Omental fat pad (tissue), 4 donors: ENCODE measurements around the gene SAMD9L. TPM values are rescaled to one million over a fixed set of nuclear protein-coding genes. Genes with fewer than 3 reads are reported as not detected.

Experiments
- ATAC-seq: fragments of 150-250 bp; one replicate; pipeline ENCODE4 v1.9.1; 2016; ENCODE audit warnings: mild to moderate bottlenecking, moderate library complexity; ENCODE audit not compliant: low FRiP score
- DNase-seq: peaks from one replicate; pipeline ENCODE4 v3.0.0-alpha.2; 2019; ENCODE audit warnings: low spot score
- total RNA-seq, 4 donors: library from RNA; depleted of rRNA; stranded (reverse); fragments of >200 nt; gene quantifications; one replicate each; pipeline ENCODE4 v1.1.0, GENCODE V29; 2016
- TF ChIP-seq, protein P1 (sequence below), 3 donors: fragments of 450-650 bp; IDR thresholded peaks; one replicate each; pipeline ENCODE4 v1.5.1; 2016 to 2017; ENCODE audit warnings: antibody characterized with exemption in 3 of 3, mild to moderate bottlenecking in 3 of 3, moderate library complexity in 2 of 3

Gene SAMD9L
- total RNA-seq, 4 donors from 2014 or later: 10.2 to 53.3 (median 14.5) TPM

DNA sequence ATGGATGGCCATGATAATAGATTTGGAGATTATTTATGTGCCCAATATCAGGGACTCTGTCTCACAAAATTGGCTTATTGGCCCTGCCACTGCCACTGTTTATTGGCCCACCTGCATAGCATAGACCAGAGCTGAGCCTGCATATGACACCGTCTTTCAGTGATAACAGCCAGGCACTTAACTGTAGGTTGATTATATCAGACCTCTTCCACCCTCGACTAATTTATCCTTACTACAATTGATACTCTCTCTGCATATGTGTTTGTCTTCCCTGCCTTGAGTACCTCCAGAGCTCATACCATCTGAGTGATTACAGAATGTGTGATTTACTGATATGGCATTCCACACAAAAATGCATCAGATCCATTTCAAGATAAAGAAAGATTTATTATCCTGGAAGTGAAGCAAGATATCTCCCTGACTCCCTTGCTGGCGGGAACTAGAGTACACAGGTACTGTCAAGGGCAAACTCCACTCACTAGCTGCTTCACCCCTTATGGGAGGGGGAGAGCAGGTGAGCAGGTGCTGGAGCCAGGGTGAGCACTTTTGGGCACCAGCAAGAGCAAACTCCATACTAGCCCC lies 13.1 kb upstream of the SAMD9L start:
- DNase-seq (no peak), ATAC-seq (no peak)

DNA sequence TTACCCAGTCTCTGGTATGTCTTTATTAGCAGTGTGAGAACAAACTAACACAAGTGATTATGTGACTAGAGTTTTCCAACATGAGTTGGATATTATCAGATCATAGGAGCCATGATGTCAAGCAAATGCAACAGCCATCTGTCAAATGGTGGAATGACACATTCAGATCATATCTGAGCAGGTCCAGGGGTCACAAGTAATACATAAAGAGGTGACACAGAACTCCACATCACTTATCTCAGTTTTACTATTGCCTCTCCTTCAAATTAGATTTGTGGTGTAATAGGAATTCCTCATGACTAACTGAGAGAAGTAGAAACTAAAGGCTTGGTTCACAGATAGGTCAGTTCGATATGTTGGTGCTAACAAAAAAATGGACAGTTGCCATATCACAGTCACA lies 12.2 kb upstream of the SAMD9L start:
- TF ChIP-seq, protein P1, sequence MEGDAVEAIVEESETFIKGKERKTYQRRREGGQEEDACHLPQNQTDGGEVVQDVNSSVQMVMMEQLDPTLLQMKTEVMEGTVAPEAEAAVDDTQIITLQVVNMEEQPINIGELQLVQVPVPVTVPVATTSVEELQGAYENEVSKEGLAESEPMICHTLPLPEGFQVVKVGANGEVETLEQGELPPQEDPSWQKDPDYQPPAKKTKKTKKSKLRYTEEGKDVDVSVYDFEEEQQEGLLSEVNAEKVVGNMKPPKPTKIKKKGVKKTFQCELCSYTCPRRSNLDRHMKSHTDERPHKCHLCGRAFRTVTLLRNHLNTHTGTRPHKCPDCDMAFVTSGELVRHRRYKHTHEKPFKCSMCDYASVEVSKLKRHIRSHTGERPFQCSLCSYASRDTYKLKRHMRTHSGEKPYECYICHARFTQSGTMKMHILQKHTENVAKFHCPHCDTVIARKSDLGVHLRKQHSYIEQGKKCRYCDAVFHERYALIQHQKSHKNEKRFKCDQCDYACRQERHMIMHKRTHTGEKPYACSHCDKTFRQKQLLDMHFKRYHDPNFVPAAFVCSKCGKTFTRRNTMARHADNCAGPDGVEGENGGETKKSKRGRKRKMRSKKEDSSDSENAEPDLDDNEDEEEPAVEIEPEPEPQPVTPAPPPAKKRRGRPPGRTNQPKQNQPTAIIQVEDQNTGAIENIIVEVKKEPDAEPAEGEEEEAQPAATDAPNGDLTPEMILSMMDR (IDR thresholded peaks at IDR 0.05): no peak
- ATAC-seq: no peak
- no peak for DNase-seq

More for the DNA sequence above, 13.1 kb upstream of the SAMD9L start:
- TF ChIP-seq, protein P1 (IDR thresholded peaks at IDR 0.05): no peak

DNA sequence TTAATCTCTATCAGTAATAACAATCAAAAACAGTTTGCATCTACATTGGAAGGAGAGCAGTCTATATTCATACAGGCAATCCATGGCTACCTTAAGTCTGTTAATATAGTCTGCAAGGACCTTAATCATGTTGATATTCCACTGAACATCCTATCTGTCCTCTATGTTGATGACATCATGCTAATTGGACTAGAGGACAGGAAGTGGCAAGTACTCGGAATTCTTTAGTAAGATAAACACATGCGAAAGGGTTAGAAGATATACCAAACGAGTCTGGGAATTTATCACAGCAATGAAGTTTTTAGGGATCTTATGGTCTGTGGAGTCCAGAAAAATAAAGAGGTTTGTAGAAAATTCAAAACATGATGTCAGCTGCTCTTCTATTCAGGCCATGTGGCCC lies 11.3 kb upstream of the SAMD9L start:
- TF ChIP-seq, protein P1 (IDR thresholded peaks at IDR 0.05): no peak
- ATAC-seq (no peak), DNase-seq (no peak)

DNA sequence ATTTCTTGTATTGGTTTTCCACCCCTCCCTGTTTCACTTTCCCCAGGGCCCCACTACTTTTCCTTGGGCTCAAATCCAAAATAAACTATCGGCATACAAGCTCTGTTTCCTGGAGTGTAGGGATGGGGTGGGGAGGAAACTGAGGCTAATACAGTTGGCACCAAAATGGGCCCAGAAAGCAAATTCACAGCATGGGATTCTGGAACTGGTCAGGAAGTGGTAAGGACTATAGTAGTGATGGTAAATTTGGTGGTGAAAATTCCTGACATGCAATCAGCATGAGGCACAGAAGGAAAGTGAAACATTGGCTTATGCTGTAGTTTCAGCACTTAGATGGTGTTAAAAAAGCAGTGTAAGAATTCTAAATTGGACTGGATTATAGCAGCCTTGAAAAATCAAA lies 8.7 kb upstream of the SAMD9L start:
- TF ChIP-seq, protein P1 (IDR thresholded peaks at IDR 0.05): no peak
- DNase-seq (no peak), ATAC-seq (no peak)

DNA sequence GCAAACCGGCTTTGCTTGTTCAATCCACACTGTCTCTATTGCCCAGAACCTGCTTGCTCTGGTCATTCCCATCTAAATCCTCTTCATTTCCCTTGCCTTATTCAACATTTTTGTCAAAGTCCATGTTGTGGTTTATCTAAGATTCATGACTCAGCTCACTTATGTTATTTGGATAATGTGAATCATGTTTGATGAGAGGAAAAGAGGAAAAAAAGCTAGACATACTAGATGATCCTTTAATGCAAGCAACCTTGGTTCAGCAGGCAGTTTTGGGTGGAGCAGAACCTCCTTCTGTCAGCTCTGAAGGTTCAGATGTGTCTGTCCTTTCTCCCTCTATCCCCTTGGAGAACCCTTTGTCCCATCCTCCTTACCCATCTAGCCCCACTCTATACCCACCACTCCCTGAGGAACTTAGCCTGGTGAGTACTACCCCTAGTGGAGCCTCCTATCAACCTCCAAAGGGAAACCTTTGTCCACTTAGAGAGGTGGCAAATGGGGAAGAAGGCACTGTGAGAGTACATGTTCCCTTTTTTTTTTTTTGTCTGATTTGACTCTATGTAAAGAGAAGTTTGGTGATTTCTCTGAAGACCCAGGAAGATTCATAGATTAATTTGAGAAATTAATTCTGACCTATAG lies 2.1 kb upstream of the SAMD9L start:
- ATAC-seq (no peak), DNase-seq (no peak)
- TF ChIP-seq, protein P1 (IDR thresholded peaks at IDR 0.05): no peak

DNA sequence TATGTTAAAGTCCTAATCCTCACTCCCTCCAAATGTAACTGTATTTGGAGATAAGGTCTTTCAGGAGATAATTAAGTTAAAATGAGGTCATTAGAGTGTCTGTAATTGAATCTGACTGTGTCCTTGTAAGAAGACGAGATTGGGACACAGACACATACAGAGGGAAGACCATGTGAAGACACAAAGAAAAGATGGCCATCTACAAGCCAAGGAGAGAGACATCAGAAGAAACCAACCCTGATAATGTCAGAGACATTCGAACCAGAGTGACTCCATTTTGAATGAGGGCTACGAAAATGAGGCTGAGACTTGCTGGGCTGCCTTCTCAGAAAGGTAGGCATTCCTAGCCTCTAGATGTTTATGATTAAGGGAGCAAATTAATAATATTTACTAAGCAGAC lies 542 bp upstream of the SAMD9L start:
- TF ChIP-seq, protein P1 (IDR thresholded peaks at IDR 0.05): no peak
- ATAC-seq (no peak), DNase-seq (no peak)

DNA sequence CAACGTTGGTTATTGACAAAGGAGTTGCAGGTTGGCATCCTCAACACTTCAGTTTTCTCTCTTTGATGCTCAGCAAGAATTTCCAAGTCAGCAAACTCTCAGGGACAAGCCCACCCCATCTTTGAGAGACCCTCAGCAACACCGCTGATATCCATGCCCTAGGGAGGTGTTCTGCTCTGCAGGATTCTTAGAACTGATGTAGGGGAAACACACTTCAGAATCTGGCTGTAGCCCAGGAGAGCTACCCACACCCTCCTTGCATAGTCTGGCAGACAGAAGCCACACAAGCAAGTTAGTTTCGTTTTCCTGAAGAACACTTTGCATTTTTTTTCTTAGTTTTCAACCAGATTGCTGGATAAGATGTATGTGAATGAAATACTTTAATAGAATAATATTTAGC lies 822 bp downstream of the SAMD9L start:
- ATAC-seq (peak; percentile 69), DNase-seq (no peak)
- TF ChIP-seq, protein P1 (IDR thresholded peaks at IDR 0.05): no peak
